Fibroblast of lung (primary cell): Measurements from ENCODE around the gene VPS11. TPM values are rescaled to one million over a fixed set of nuclear protein-coding genes. Genes with fewer than 3 reads are reported as not detected.

ENCODE experiments used
- DNase-seq, 2 donors: peaks; one replicate each; pipeline versions ENCODE4 v3.0.0 to v3.0.0-alpha.2; 2010; ENCODE audit warnings: low read depth in 2 of 2
- H2AFZ ChIP-seq: 2 replicates; pipeline ENCODE4 v1.5.1; 2012; ENCODE audit warnings: low read length, control low read depth, inconsistent platforms
- H3K27ac ChIP-seq: 2 replicates; pipeline ENCODE4 v1.5.1; 2011; ENCODE audit warnings: low read length, control low read depth; ENCODE audit not compliant: insufficient read depth
- H3K27me3 ChIP-seq: 2 replicates; pipeline ENCODE4 v1.5.1; 2011; ENCODE audit warnings: mild to moderate bottlenecking, low read length; ENCODE audit not compliant: control insufficient read depth, insufficient read depth
- H3K36me3 ChIP-seq: 2 replicates; pipeline ENCODE4 v1.5.1; 2011; ENCODE audit warnings: low read length; ENCODE audit not compliant: control insufficient read depth, insufficient read depth
- H3K4me1 ChIP-seq: 2 replicates; pipeline ENCODE4 v1.5.1; 2011; ENCODE audit warnings: low read length; ENCODE audit not compliant: control insufficient read depth, insufficient read depth; ENCODE audit errors: extremely low read depth
- H3K4me2 ChIP-seq: 2 replicates; pipeline ENCODE4 v1.5.1; 2011; ENCODE audit warnings: low read length, control low read depth; ENCODE audit not compliant: insufficient read depth; ENCODE audit errors: extremely low read depth
- H3K4me3 ChIP-seq, 4 experiments: fragments of 200-600 bp in 1 of 4; sonication (generic) in 1 of 4; replicated peaks in 1 of 4; 2 replicates each; pipeline ENCODE4 v1.5.1; 2011 to 2016; ENCODE audit warnings: low read length in 4 of 4, low read depth in 3 of 4, mild to moderate bottlenecking in 3 of 4, control low read depth in 2 of 4, inconsistent platforms in 1 of 4, mixed read lengths in 1 of 4; ENCODE audit not compliant: insufficient read depth in 1 of 4; ENCODE audit errors: control extremely low read depth in 1 of 4
- H3K79me2 ChIP-seq: 2 replicates; pipeline ENCODE4 v1.5.1; 2012; ENCODE audit warnings: mild to moderate bottlenecking, low read length, inconsistent platforms; ENCODE audit not compliant: control insufficient read depth, insufficient read depth
- H3K9ac ChIP-seq: 2 replicates; pipeline ENCODE4 v1.5.1; 2011; ENCODE audit warnings: mild to moderate bottlenecking, low read length, control low read depth; ENCODE audit not compliant: insufficient read depth
- H3K9me3 ChIP-seq: 2 replicates; pipeline ENCODE4 v1.5.1; 2012; ENCODE audit warnings: low read depth, low read length; ENCODE audit not compliant: control insufficient read depth, insufficient read depth
- H4K20me1 ChIP-seq: 2 replicates; pipeline ENCODE4 v1.5.1; 2011; ENCODE audit warnings: low read length; ENCODE audit not compliant: control insufficient read depth, insufficient read depth; ENCODE audit errors: extremely low read depth
- CTCF ChIP-seq, 2 donors: IDR thresholded peaks in 1 of 2; conservative IDR thresholded peaks in 1 of 2; 1 replicate in 1 of 2; 2 replicates in 1 of 2; pipeline ENCODE4 v1.5.1; 2011 to 2012; ENCODE audit warnings: low read length in 2 of 2, control low read depth in 1 of 2, inconsistent platforms in 1 of 2, low read depth in 1 of 2, mild to moderate bottlenecking in 1 of 2
- EZH2 ChIP-seq: IDR thresholded peaks from 2 replicates; pipeline ENCODE4 v1.5.1; 2012; ENCODE audit warnings: low read length, control low read depth, mild to moderate bottlenecking; ENCODE audit errors: missing control alignments
- polyA plus RNA-seq, 2 donors: library from polyadenylated mRNA; depleted of rRNA in 1 of 2; stranded (reverse) in 1 of 2; unstranded in 1 of 2; fragments of >200 nt; gene quantifications; 2 replicates each; pipeline ENCODE4 v1.2.1, GENCODE V29; 2011 to 2012; ENCODE audit warnings: missing spikeins in 1 of 2
- total RNA-seq: library from RNA; depleted of rRNA; stranded (reverse); fragments of >200 nt; gene quantifications from 2 replicates; pipeline ENCODE4 v1.2.1, GENCODE V29; 2014

Gene VPS11
- total and polyA plus RNA-seq, 2 donors (not counting 1 experiment from before 2014, with no cell fraction given): 9.1 to 34.3 TPM

GRCh38 chr11:119106564-119107537 lies 39.2 kb downstream of the VPS11 start, which contains the start of gene C2CD2L:
Gene C2CD2L (plus strand): TSS chr11:119107344. CDS start chr11:119107742, 398 bp downstream.
- TF ChIP-seq CTCF (conservative IDR thresholded peaks at IDR 0.05 in 1 of 2, IDR thresholded peaks at IDR 0.05 in 1 of 2; ENCODE audit: low read depth in 1 of 2, low read length in 2 of 2) (no peak), EZH2 (no peak)
- Histone ChIP-seq H3K36me3 (peaks cover 3% of the 10 kb centered on the region), H3K79me2 (peaks cover 9% of the 10 kb centered on the region), H3K27ac (peak within 1 kb of the TSS; percentile 65), H4K20me1 (no peaks in the 10 kb centered on the region), H3K9me3 (no peaks in the 10 kb centered on the region), H3K9ac (peak within 1 kb of the TSS; percentile 78), H3K4me2 (peak within 1 kb of the TSS; percentile 91), H3K4me1 (peaks cover 12% of the 10 kb centered on the region), H3K27me3 (no peaks in the 10 kb centered on the region), H2AFZ (peak within 1 kb of the TSS; percentile 88), H3K4me3 (peak within 1 kb of the TSS; percentile 61 to 76 (median 70))
- DNase-seq: peak; percentile 88

- Histone ChIP-seq H2AFZ (peak overlapping the region; percentile 42), H3K9ac (peak overlapping the region; percentile 78), H3K27ac (peak overlapping the region; percentile 32), H3K4me2 (peak overlapping the region; percentile 91), H3K36me3 (peaks cover 3% of the 10 kb centered on the region), H3K79me2 (peaks cover 9% of the 10 kb centered on the region), H3K27me3 (no peaks in the 10 kb centered on the region), H4K20me1 (no peaks in the 10 kb centered on the region), H3K4me1 (peaks cover 12% of the 10 kb centered on the region), H3K9me3 (no peaks in the 10 kb centered on the region), H3K4me3 (peak overlapping the region; percentile 61 to 76 (median 70))
- TF ChIP-seq EZH2: no peak
- no peak for TF ChIP-seq CTCF (conservative IDR thresholded peaks at IDR 0.05 in 1 of 2, IDR thresholded peaks at IDR 0.05 in 1 of 2; ENCODE audit: low read depth in 1 of 2, low read length in 2 of 2)
- DNase-seq: no peak
These were observed 40.0 kb downstream of the VPS11 start for GRCh38 chr11:119107538-119108145.

- no peak overlapping the region for H2AFZ ChIP-seq
- DNase-seq: no peak
- H3K9me3 ChIP-seq: no peaks in the 10 kb centered on the region
- H3K4me1 ChIP-seq: peaks cover 12% of the 10 kb centered on the region
- TF ChIP-seq CTCF (conservative IDR thresholded peaks at IDR 0.05 in 1 of 2, IDR thresholded peaks at IDR 0.05 in 1 of 2; ENCODE audit: low read depth in 1 of 2, low read length in 2 of 2) (no peak), EZH2 (no peak)
- H3K9ac ChIP-seq: peak overlapping the region; percentile 78
- H4K20me1 ChIP-seq: no peaks in the 10 kb centered on the region
- H3K27me3 ChIP-seq: no peaks in the 10 kb centered on the region
- peak overlapping the region; percentile 61 to 76 (median 70) for H3K4me3 ChIP-seq
- H3K79me2 ChIP-seq: peaks cover 9% of the 10 kb centered on the region
- no peak overlapping the region for H3K27ac ChIP-seq
- peak overlapping the region; percentile 91 for H3K4me2 ChIP-seq
- peaks cover 6% of the 10 kb centered on the region for H3K36me3 ChIP-seq
These were observed 40.7 kb downstream of the VPS11 start for GRCh38 chr11:119108146-119108856.
